Measurements from ENCODE around the gene ATF3. TPM values are rescaled to one million over a fixed set of nuclear protein-coding genes. Genes with fewer than 3 reads are reported as not detected.

Gene ATF3
- total RNA-seq, 5 donors from 2014 or later (not counting 1 experiment from before 2014, with no cell fraction given): 1.5 to 20.1 (median 3.1) TPM

- no peak overlapping the region for H3K4me3 Mint-ChIP-seq
- Histone ChIP-seq H3K4me3 (ENCODE audit: control insufficient read depth in 1 of 2, extremely low read depth in 1 of 2, low read length in 1 of 2) (no peak overlapping the region), H3K36me3 (ENCODE audit: control insufficient read depth in 2 of 2, extremely low read depth in 1 of 2, insufficient read depth in 1 of 2, low read length in 1 of 2) (no peaks in the 10 kb centered on the region), H3K9me3 (no peaks in the 10 kb centered on the region), H3K4me1 (ENCODE audit: control insufficient read depth in 1 of 2, extremely low read depth in 1 of 2, insufficient read depth in 2 of 2, low read length in 2 of 2) (no peaks in the 10 kb centered on the region), H3K27me3 (replicated peaks in 1 of 2; ENCODE audit: control insufficient read depth in 2 of 2, extremely low read depth in 1 of 2, insufficient read depth in 2 of 2, low read length in 1 of 2) (peaks cover 0 to 34% of the 10 kb centered on the region in 2 experiments), H3K27ac (ENCODE audit: low read length) (no peak overlapping the region)
- H3K9me3 Mint-ChIP-seq: no peaks in the 10 kb centered on the region
- 100% methylated on average over 1 of the region's 3 CpGs for WGBS (ENCODE audit: insufficient coverage)
- ChIA-PET CTCF (interaction anchor here (0.6 to 1.4 kb wide), 4 partner anchors 12 to 34 kb away, joined by 3 to 4 read pairs (median 3); no protein-coding TSS in a partner anchor), POLR2A (interaction anchor here in 1 of 2 donors (0.6 kb wide), 2 partner anchors 44 to 275 kb away, joined by 4 to 6 read pairs; no protein-coding TSS in a partner anchor)
- no peak overlapping the region for H3K27ac Mint-ChIP-seq
- DNase-seq: no peak
- no peaks in the 10 kb centered on the region for H3K36me3 Mint-ChIP-seq
- H3K4me1 Mint-ChIP-seq: no peaks in the 10 kb centered on the region
- H3K27me3 Mint-ChIP-seq: peaks cover 36 to 42% of the 10 kb centered on the region in 2 donors
- no peak for ATAC-seq (replicated peaks in 1 of 4)
Observed at GRCh38 chr1:212589446-212589845, 19.1 kb upstream of the ATF3 start.

- 100% methylated on average over 1 of the region's 3 CpGs for WGBS (ENCODE audit: insufficient coverage)
- peaks cover 6 to 10% of the 10 kb centered on the region in 2 experiments for H3K4me1 ChIP-seq (ENCODE audit: control insufficient read depth in 1 of 2, extremely low read depth in 1 of 2, insufficient read depth in 2 of 2, low read length in 2 of 2)
- peaks cover 20 to 27% of the 10 kb centered on the region in 2 donors for H3K27me3 Mint-ChIP-seq
- H3K9me3 Mint-ChIP-seq: no peaks in the 10 kb centered on the region
- ATAC-seq (replicated peaks in 1 of 4): no peak
- H3K27ac Mint-ChIP-seq: no peak overlapping the region
- CTCF ChIA-PET: no interaction called here
- peaks cover 15 to 16% (median 16%) of the 10 kb centered on the region in 3 donors for H3K4me1 Mint-ChIP-seq
- no peak overlapping the region for H3K4me3 Mint-ChIP-seq
- peaks cover 0 to 15% of the 10 kb centered on the region in 2 experiments for H3K27me3 ChIP-seq (replicated peaks in 1 of 2; ENCODE audit: control insufficient read depth in 2 of 2, extremely low read depth in 1 of 2, insufficient read depth in 2 of 2, low read length in 1 of 2)
- H3K27ac ChIP-seq (ENCODE audit: low read length): no peak overlapping the region
- no peaks in the 10 kb centered on the region for H3K9me3 ChIP-seq
- H3K4me3 ChIP-seq (ENCODE audit: control insufficient read depth in 1 of 2, extremely low read depth in 1 of 2, low read length in 1 of 2): no peak overlapping the region
- POLR2A ChIA-PET: no interaction called here
- no peak for DNase-seq
- H3K36me3 Mint-ChIP-seq: no peaks in the 10 kb centered on the region
- H3K36me3 ChIP-seq (ENCODE audit: control insufficient read depth in 2 of 2, extremely low read depth in 1 of 2, insufficient read depth in 1 of 2, low read length in 1 of 2): no peaks in the 10 kb centered on the region
Observed at GRCh38 chr1:212591922-212592321, 16.6 kb upstream of the ATF3 start.

GRCh38 chr1:212593821-212594251 lies 14.7 kb upstream of the ATF3 start:
- no peaks in the 10 kb centered on the region for H3K36me3 Mint-ChIP-seq
- ChIA-PET POLR2A (interaction anchor here in 1 of 2 donors (0.6 kb wide), 1 partner anchor 20 kb away, joined by 3 read pairs; no protein-coding TSS in a partner anchor), CTCF (interaction anchor here in 1 of 2 donors (0.7 kb wide), 3 partner anchors 32 to 72 kb away, joined by 3 to 4 read pairs (median 3); no protein-coding TSS in a partner anchor)
- H3K27me3 Mint-ChIP-seq: peaks cover 10 to 17% of the 10 kb centered on the region in 2 donors
- Histone ChIP-seq H3K4me3 (ENCODE audit: control insufficient read depth in 1 of 2, extremely low read depth in 1 of 2, low read length in 1 of 2) (no peak overlapping the region), H3K27me3 (replicated peaks in 1 of 2; ENCODE audit: control insufficient read depth in 2 of 2, extremely low read depth in 1 of 2, insufficient read depth in 2 of 2, low read length in 1 of 2) (peaks cover 0 to 7% of the 10 kb centered on the region in 2 experiments), H3K36me3 (ENCODE audit: control insufficient read depth in 2 of 2, extremely low read depth in 1 of 2, insufficient read depth in 1 of 2, low read length in 1 of 2) (no peaks in the 10 kb centered on the region), H3K27ac (ENCODE audit: low read length) (no peak overlapping the region), H3K9me3 (no peaks in the 10 kb centered on the region), H3K4me1 (ENCODE audit: control insufficient read depth in 1 of 2, extremely low read depth in 1 of 2, insufficient read depth in 2 of 2, low read length in 2 of 2) (peaks cover 6 to 10% of the 10 kb centered on the region in 2 experiments)
- ATAC-seq (replicated peaks in 1 of 4) (no peak), DNase-seq (no peak)
- H3K4me3 Mint-ChIP-seq: no peak overlapping the region
- H3K9me3 Mint-ChIP-seq: no peaks in the 10 kb centered on the region
- WGBS (ENCODE audit: insufficient coverage): 100% methylated on average over 3 of the region's 3 CpGs
- no peak overlapping the region for H3K27ac Mint-ChIP-seq
- peaks cover 16 to 17% (median 17%) of the 10 kb centered on the region in 3 donors for H3K4me1 Mint-ChIP-seq

GRCh38 chr1:212594640-212595039 lies 13.9 kb upstream of the ATF3 start:
- H3K9me3 Mint-ChIP-seq: no peaks in the 10 kb centered on the region
- no peaks in the 10 kb centered on the region for H3K36me3 Mint-ChIP-seq
- Histone ChIP-seq H3K4me1 (ENCODE audit: control insufficient read depth in 1 of 2, extremely low read depth in 1 of 2, insufficient read depth in 2 of 2, low read length in 2 of 2) (peaks cover 6 to 10% of the 10 kb centered on the region in 2 experiments), H3K27me3 (replicated peaks in 1 of 2; ENCODE audit: control insufficient read depth in 2 of 2, extremely low read depth in 1 of 2, insufficient read depth in 2 of 2, low read length in 1 of 2) (peaks cover 0 to 7% of the 10 kb centered on the region in 2 experiments), H3K27ac (ENCODE audit: low read length) (no peak overlapping the region), H3K4me3 (ENCODE audit: control insufficient read depth in 1 of 2, extremely low read depth in 1 of 2, low read length in 1 of 2) (no peak overlapping the region), H3K9me3 (no peaks in the 10 kb centered on the region), H3K36me3 (ENCODE audit: control insufficient read depth in 2 of 2, extremely low read depth in 1 of 2, insufficient read depth in 1 of 2, low read length in 1 of 2) (no peaks in the 10 kb centered on the region)
- ATAC-seq (replicated peaks in 1 of 4) (no peak), DNase-seq (no peak)
- H3K4me1 Mint-ChIP-seq: peaks cover 16 to 17% (median 17%) of the 10 kb centered on the region in 3 donors
- ChIA-PET POLR2A (no interaction called here), CTCF (interaction anchor here in 1 of 2 donors (0.6 kb wide), 1 partner anchor 45 kb away, joined by 3 read pairs; no protein-coding TSS in a partner anchor)
- H3K4me3 Mint-ChIP-seq: no peak overlapping the region
- H3K27me3 Mint-ChIP-seq: peaks cover 13 to 15% of the 10 kb centered on the region in 2 donors
- 100% methylated on average over 1 of the region's 3 CpGs for WGBS (ENCODE audit: insufficient coverage)
- H3K27ac Mint-ChIP-seq: no peak overlapping the region

- H3K4me3 Mint-ChIP-seq: peak overlapping the region in 1 of 3 donors; percentile 59
- Histone ChIP-seq H3K36me3 (ENCODE audit: control insufficient read depth in 2 of 2, extremely low read depth in 1 of 2, insufficient read depth in 1 of 2, low read length in 1 of 2) (no peaks in the 10 kb centered on the region), H3K9me3 (no peaks in the 10 kb centered on the region), H3K27ac (ENCODE audit: low read length) (peak overlapping the region; percentile 64), H3K27me3 (replicated peaks in 1 of 2; ENCODE audit: control insufficient read depth in 2 of 2, extremely low read depth in 1 of 2, insufficient read depth in 2 of 2, low read length in 1 of 2) (peaks cover 0 to 10% of the 10 kb centered on the region in 2 experiments), H3K4me3 (ENCODE audit: control insufficient read depth in 1 of 2, extremely low read depth in 1 of 2, low read length in 1 of 2) (no peak overlapping the region), H3K4me1 (ENCODE audit: control insufficient read depth in 1 of 2, extremely low read depth in 1 of 2, insufficient read depth in 2 of 2, low read length in 2 of 2) (peaks cover 6 to 10% of the 10 kb centered on the region in 2 experiments)
- 100% methylated on average over 3 of the region's 8 CpGs for WGBS (ENCODE audit: insufficient coverage)
- H3K27me3 Mint-ChIP-seq: peaks cover 15 to 21% of the 10 kb centered on the region in 2 donors
- DNase-seq (no peak), ATAC-seq (replicated peaks in 1 of 4) (no peak)
- H3K36me3 Mint-ChIP-seq: no peaks in the 10 kb centered on the region
- H3K4me1 Mint-ChIP-seq: peaks cover 16 to 17% (median 17%) of the 10 kb centered on the region in 3 donors
- H3K27ac Mint-ChIP-seq: no peak overlapping the region
- CTCF ChIA-PET: interaction anchor here in 1 of 2 donors (0.6 kb wide), 1 partner anchor 45 kb away, joined by 3 read pairs; no protein-coding TSS in a partner anchor
- POLR2A ChIA-PET: no interaction called here
- no peaks in the 10 kb centered on the region for H3K9me3 Mint-ChIP-seq
Observed at GRCh38 chr1:212595229-212595628, 13.3 kb upstream of the ATF3 start.

GRCh38 chr1:212595787-212596714 lies 12.5 kb upstream of the ATF3 start:
- peaks cover 0 to 7% of the 10 kb centered on the region in 2 experiments for H3K27me3 ChIP-seq (replicated peaks in 1 of 2; ENCODE audit: control insufficient read depth in 2 of 2, extremely low read depth in 1 of 2, insufficient read depth in 2 of 2, low read length in 1 of 2)
- H3K4me1 ChIP-seq (ENCODE audit: control insufficient read depth in 1 of 2, extremely low read depth in 1 of 2, insufficient read depth in 2 of 2, low read length in 2 of 2): peaks cover 6 to 10% of the 10 kb centered on the region in 2 experiments
- H3K27me3 Mint-ChIP-seq: peaks cover 20 to 23% of the 10 kb centered on the region in 2 donors
- H3K27ac ChIP-seq (ENCODE audit: low read length): peak overlapping the region; percentile 64
- peak overlapping the region; percentile 59 to 77 (median 76) for H3K4me3 Mint-ChIP-seq
- ChIA-PET CTCF (interaction anchor here (0.6 to 1.5 kb wide), 8 partner anchors 11 to 523 kb away, joined by 3 to 6 read pairs (median 3); no protein-coding TSS in a partner anchor), POLR2A (interaction anchor here (0.6 to 2.0 kb wide), 2 partner anchors 12 to 147 kb away, joined by 3 to 15 read pairs; partner anchors contain the start of gene ATF3 (in 1 of the 2))
- DNase-seq: peak in 13 of 35 experiments; percentile 8 to 73 (median 23)
- WGBS (ENCODE audit: insufficient coverage): no CpG with 5 or more reads among the region's 8 CpGs
- H3K9me3 Mint-ChIP-seq: no peaks in the 10 kb centered on the region
- H3K4me1 Mint-ChIP-seq: peaks cover 16 to 17% (median 17%) of the 10 kb centered on the region in 3 donors
- no peaks in the 10 kb centered on the region for H3K36me3 ChIP-seq (ENCODE audit: control insufficient read depth in 2 of 2, extremely low read depth in 1 of 2, insufficient read depth in 1 of 2, low read length in 1 of 2)
- ATAC-seq (replicated peaks in 1 of 4): peak; percentile 88 to 97 (median 92)
- H3K9me3 ChIP-seq: no peaks in the 10 kb centered on the region
- H3K36me3 Mint-ChIP-seq: no peaks in the 10 kb centered on the region
- H3K4me3 ChIP-seq (ENCODE audit: control insufficient read depth in 1 of 2, extremely low read depth in 1 of 2, low read length in 1 of 2): peak overlapping the region in 1 of 2 donors; percentile 19
- H3K27ac Mint-ChIP-seq: peak overlapping the region; percentile 85 to 88
